ENCODE data around the gene CSH2.

Gene CSH2

DNA sequence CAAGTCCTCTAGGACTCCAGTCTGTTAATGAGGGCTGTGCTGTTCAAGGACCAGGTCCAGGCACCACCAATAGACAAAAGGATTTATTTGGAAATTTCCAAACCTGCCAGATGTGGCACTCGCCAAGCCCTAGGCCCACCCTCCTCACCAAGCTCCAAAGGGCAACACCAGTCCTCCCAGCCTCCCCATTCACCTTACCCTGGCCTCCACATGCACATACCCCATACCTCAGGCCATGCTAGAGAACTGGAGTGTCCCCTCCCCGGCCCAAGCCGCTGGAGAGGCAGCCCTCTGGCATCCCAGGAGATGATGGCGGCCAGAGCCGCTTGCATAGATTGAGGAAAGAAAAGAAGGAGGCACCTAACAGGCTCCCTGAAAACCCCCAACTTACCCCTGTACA is 41.5 kb downstream of the CSH2 start:
- H3K4me3 ChIP-seq (ENCODE audit: low read depth, low read length): no peak overlapping the region
- TF ChIP-seq, protein P1, sequence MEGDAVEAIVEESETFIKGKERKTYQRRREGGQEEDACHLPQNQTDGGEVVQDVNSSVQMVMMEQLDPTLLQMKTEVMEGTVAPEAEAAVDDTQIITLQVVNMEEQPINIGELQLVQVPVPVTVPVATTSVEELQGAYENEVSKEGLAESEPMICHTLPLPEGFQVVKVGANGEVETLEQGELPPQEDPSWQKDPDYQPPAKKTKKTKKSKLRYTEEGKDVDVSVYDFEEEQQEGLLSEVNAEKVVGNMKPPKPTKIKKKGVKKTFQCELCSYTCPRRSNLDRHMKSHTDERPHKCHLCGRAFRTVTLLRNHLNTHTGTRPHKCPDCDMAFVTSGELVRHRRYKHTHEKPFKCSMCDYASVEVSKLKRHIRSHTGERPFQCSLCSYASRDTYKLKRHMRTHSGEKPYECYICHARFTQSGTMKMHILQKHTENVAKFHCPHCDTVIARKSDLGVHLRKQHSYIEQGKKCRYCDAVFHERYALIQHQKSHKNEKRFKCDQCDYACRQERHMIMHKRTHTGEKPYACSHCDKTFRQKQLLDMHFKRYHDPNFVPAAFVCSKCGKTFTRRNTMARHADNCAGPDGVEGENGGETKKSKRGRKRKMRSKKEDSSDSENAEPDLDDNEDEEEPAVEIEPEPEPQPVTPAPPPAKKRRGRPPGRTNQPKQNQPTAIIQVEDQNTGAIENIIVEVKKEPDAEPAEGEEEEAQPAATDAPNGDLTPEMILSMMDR (IDR thresholded peaks at IDR 0.05; ENCODE audit: low read depth, low read length): no peak
- in situ Hi-C loops (cut with HindIII; ENCODE audit: low sequenced_read_pairs): no loop called here
- no peak for DNase-seq (ENCODE audit: low read depth, low spot score)

DNA sequence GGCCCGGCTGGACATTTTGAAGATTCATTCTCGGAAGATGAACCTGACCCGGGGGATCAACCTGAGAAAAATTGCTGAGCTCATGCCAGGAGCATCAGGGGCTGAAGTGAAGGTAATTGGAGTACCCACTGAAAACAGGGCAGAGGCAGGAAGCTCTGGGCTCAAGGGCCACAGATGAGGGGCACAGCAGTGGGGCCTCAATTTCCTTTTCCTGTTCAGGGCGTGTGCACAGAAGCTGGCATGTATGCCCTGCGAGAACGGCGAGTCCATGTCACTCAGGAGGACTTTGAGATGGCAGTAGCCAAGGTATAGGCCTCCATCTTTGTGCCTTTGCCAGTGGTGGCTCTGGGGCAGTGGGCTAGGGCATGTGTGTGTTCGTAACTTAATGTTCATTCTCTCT is 42.0 kb downstream of the CSH2 start:
- TF ChIP-seq, protein P1 (IDR thresholded peaks at IDR 0.05; ENCODE audit: low read depth, low read length): no peak
- no peak overlapping the region for H3K4me3 ChIP-seq (ENCODE audit: low read depth, low read length)
- DNase-seq (ENCODE audit: low read depth, low spot score): no peak
- in situ Hi-C loops (cut with HindIII; ENCODE audit: low sequenced_read_pairs): no loop called here

DNA sequence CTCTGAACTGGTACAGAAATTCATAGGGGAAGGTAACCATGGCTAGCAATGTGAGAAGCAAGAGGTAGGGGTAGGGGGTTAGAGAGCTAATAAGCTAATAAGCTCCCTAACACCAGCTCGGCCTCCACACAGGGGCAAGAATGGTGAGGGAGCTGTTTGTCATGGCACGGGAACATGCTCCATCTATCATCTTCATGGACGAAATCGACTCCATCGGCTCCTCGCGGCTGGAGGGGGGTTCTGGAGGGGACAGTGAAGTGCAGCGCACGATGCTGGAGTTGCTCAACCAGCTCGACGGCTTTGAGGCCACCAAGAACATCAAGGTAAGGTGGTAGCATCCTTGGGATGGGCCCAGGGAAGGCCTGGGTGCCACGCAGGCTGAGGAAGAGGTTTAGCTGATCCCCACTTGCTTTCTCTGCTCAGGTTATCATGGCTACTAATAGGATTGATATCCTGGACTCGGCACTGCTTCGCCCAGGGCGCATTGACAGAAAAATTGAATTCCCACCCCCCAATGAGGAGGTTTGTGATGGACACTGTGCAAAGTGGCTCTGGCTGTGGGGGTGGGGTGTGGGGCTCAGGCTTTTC is 42.5 kb downstream of the CSH2 start:
- TF ChIP-seq, protein P1 (IDR thresholded peaks at IDR 0.05; ENCODE audit: low read depth, low read length): no peak
- DNase-seq (ENCODE audit: low read depth, low spot score): no peak
- no peak overlapping the region for H3K4me3 ChIP-seq (ENCODE audit: low read depth, low read length)
- in situ Hi-C loops (cut with HindIII; ENCODE audit: low sequenced_read_pairs): no loop called here

DNA sequence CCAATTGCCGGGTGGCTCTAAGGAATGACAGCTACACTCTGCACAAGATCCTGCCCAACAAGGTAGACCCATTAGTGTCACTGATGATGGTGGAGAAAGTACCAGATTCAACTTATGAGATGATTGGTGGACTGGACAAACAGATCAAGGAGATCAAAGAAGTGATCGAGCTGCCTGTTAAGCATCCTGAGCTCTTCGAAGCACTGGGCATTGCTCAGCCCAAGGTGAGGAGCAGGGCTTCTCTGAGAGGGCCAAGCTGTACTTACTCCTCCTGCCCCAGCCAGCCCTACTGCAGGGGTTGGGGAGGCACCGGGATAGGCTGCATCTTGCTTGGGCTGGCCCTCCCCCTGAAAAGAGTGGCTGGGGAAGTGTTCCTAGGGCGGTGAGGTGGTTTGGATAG is 43.2 kb downstream of the CSH2 start:
- DNase-seq (ENCODE audit: low read depth, low spot score): no peak
- in situ Hi-C loops (cut with HindIII; ENCODE audit: low sequenced_read_pairs): no loop called here
- TF ChIP-seq, protein P1 (IDR thresholded peaks at IDR 0.05; ENCODE audit: low read depth, low read length): no peak
- H3K4me3 ChIP-seq (ENCODE audit: low read depth, low read length): no peak overlapping the region

DNA sequence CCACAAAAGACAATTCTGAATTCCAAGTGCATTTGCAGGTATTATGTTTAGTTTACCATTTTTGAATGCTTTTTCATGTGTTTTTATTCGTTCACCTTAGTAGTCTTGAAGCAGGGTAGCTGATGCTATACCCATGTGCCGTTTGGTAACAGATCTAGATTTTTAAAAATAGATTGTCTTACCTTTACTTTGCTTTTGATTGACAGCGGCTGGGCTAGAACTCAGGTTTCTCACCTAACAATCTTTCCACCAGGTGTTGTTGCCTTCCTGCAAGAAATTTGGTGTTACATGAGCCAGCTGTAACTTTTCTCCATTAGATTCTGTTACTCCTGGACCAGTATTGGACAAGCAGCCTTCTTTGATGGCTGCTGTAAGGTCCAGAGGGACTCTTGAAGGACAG is 44.5 kb downstream of the CSH2 start:
- no peak for DNase-seq (ENCODE audit: low read depth, low spot score)
- H3K4me3 ChIP-seq (ENCODE audit: low read depth, low read length): no peak overlapping the region
- in situ Hi-C loops (cut with HindIII; ENCODE audit: low sequenced_read_pairs): no loop called here
- TF ChIP-seq, protein P1 (IDR thresholded peaks at IDR 0.05; ENCODE audit: low read depth, low read length): no peak

DNA sequence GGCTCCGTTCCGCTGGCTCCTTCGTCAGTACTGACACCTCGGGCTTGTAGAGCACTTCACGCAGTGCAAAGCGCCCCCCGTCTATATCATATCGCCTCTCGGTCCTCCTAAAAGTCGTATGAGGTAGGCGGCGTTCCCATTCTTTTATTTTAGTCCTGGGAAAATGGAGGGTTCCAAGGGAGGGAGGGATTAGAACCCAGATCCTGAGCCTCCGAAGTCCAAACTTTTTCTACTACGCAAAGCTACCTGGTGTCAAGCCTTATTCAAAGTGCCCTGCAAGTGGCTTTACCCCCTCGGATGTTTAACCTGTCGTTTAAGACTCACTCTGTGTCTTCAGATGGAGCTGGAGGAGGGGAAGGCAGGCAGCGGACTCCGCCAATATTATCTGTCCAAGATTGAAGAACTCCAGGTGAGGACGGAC is 45.7 kb downstream of the CSH2 start:
- peak overlapping the region; percentile 96 for H3K4me3 ChIP-seq (ENCODE audit: low read depth, low read length)
- in situ Hi-C loops (cut with HindIII; ENCODE audit: low sequenced_read_pairs): no loop called here
- DNase-seq (ENCODE audit: low read depth, low spot score): no peak
- TF ChIP-seq, protein P1 (IDR thresholded peaks at IDR 0.05; ENCODE audit: low read depth, low read length): no peak
